ENCODE results near the gene SPATA1. TPM values are rescaled to one million over a fixed set of nuclear protein-coding genes. Genes with fewer than 3 reads are reported as not detected.
A peak's percentile ranks its signal among the peaks of the same experiment; 100 is the strongest.

SPATA1 gene
- 0.52 and 0.73 TPM in 2 replicates for total RNA-seq (2022)
- percentile 29 among the genes with signal in this experiment for Bru-seq, nascent RNA
- percentile 19 among the genes with signal in this experiment for BruChase-seq, experiment 1, labeled RNA remaining after a 6-hour chase
- percentile 19 among the genes with signal in this experiment for BruChase-seq, experiment 2, labeled RNA remaining after a 2-hour chase
- long read RNA-seq, partial matches to known transcripts: 0 of 29 reads
- long read RNA-seq, other reads (novel, unspliced or antisense): 28 of 29 reads

- intact Hi-C loops (cut with micrococcal nuclease; ENCODE audit: unreplicated experiment): loop anchor here (2.0 to 5.0 kb wide), 2 partner anchors 66 to 115 kb away; partner anchors contain the start of gene CTBS
- no peak for TF ChIP-seq CTCF (IDR thresholded peaks at IDR 0.05; ENCODE audit: unreplicated experiment)
- Mint-ChIP-seq H3K4me1 (ENCODE audit: low read depth, unreplicated experiment) (peaks cover 20% of the 10 kb centered on the region), H3K27ac (ENCODE audit: unreplicated experiment) (peak within 1 kb of the TSS; percentile 87), H3K36me3 (ENCODE audit: insufficient read depth, unreplicated experiment) (peaks cover 42% of the 10 kb centered on the region), H3K27me3 (ENCODE audit: unreplicated experiment) (no peaks in the 10 kb centered on the region), H3K9me3 (ENCODE audit: low read depth, unreplicated experiment) (no peaks in the 10 kb centered on the region), H3K4me3 (ENCODE audit: low read depth, unreplicated experiment) (peak within 1 kb of the TSS; percentile 89)
- DNase-seq: peak; percentile 99
- BruUV-seq (replicated peaks): no TSS peak
- CTCF ChIA-PET: interaction anchor here (0.6 to 1.1 kb wide), 8 partner anchors 24 to 382 kb away, joined by 3 to 4 read pairs (median 3); partner anchors contain the start of gene CTBS
Measured at GRCh38 chr1:84506002-84506728, at the start of gene SPATA1, which contains the start of gene GNG5. SPATA1 (plus strand) TSS chr1:84506386; CDS start chr1:84516360, 9,974 bp downstream. GNG5 (minus strand) TSS chr1:84506581; CDS start chr1:84506091, 490 bp downstream.

GRCh38 chr1:84462118-84462517 is 44.1 kb upstream of the SPATA1 start:
- intact Hi-C loops (cut with micrococcal nuclease; ENCODE audit: unreplicated experiment): no loop called here
- Mint-ChIP-seq H3K4me1 (ENCODE audit: low read depth, unreplicated experiment) (no peaks in the 10 kb centered on the region), H3K4me3 (ENCODE audit: low read depth, unreplicated experiment) (no peak overlapping the region), H3K27me3 (ENCODE audit: unreplicated experiment) (no peaks in the 10 kb centered on the region), H3K27ac (ENCODE audit: unreplicated experiment) (no peak overlapping the region), H3K9me3 (ENCODE audit: low read depth, unreplicated experiment) (no peaks in the 10 kb centered on the region), H3K36me3 (ENCODE audit: insufficient read depth, unreplicated experiment) (no peaks in the 10 kb centered on the region)
- BruUV-seq (replicated peaks): no TSS peak
- no peak for DNase-seq
- CTCF ChIA-PET: no interaction called here
- no peak for TF ChIP-seq CTCF (IDR thresholded peaks at IDR 0.05; ENCODE audit: unreplicated experiment)

- no peaks in the 10 kb centered on the region for H3K27me3 Mint-ChIP-seq (ENCODE audit: unreplicated experiment)
- TF ChIP-seq CTCF (IDR thresholded peaks at IDR 0.05; ENCODE audit: unreplicated experiment): no peak
- no peaks in the 10 kb centered on the region for H3K36me3 Mint-ChIP-seq (ENCODE audit: insufficient read depth, unreplicated experiment)
- H3K9me3 Mint-ChIP-seq (ENCODE audit: low read depth, unreplicated experiment): no peaks in the 10 kb centered on the region
- no TSS peak for BruUV-seq (replicated peaks)
- DNase-seq: no peak
- no peaks in the 10 kb centered on the region for H3K4me1 Mint-ChIP-seq (ENCODE audit: low read depth, unreplicated experiment)
- H3K27ac Mint-ChIP-seq (ENCODE audit: unreplicated experiment): no peak overlapping the region
- H3K4me3 Mint-ChIP-seq (ENCODE audit: low read depth, unreplicated experiment): no peak overlapping the region
- intact Hi-C loops (cut with micrococcal nuclease; ENCODE audit: unreplicated experiment): no loop called here
- CTCF ChIA-PET: interaction anchor here (0.6 to 2.0 kb wide), 2 partner anchors 10 to 17 kb away, joined by 3 to 5 read pairs; no protein-coding TSS in a partner anchor
Measured at GRCh38 chr1:84467298-84467697, 38.9 kb upstream of the SPATA1 start.

- no peaks in the 10 kb centered on the region for H3K9me3 Mint-ChIP-seq (ENCODE audit: low read depth, unreplicated experiment)
- H3K36me3 Mint-ChIP-seq (ENCODE audit: insufficient read depth, unreplicated experiment): peaks cover 23% of the 10 kb centered on the region
- no peak for TF ChIP-seq CTCF (IDR thresholded peaks at IDR 0.05; ENCODE audit: unreplicated experiment)
- no peak overlapping the region for H3K4me3 Mint-ChIP-seq (ENCODE audit: low read depth, unreplicated experiment)
- no peak overlapping the region for H3K27ac Mint-ChIP-seq (ENCODE audit: unreplicated experiment)
- intact Hi-C loops (cut with micrococcal nuclease; ENCODE audit: unreplicated experiment): no loop called here
- no peak for DNase-seq
- no peaks in the 10 kb centered on the region for H3K27me3 Mint-ChIP-seq (ENCODE audit: unreplicated experiment)
- no TSS peak for BruUV-seq (replicated peaks)
- CTCF ChIA-PET: no interaction called here
- peaks cover 8% of the 10 kb centered on the region for H3K4me1 Mint-ChIP-seq (ENCODE audit: low read depth, unreplicated experiment)
Measured at GRCh38 chr1:84476225-84476624, 30.0 kb upstream of the SPATA1 start.
